Kidney (tissue), 14 donors: ENCODE measurements around the gene DUSP16. TPM values are rescaled to one million over a fixed set of nuclear protein-coding genes. Genes with fewer than 3 reads are reported as not detected.

Source experiments
- DNase-seq, 5 donors: peaks; one replicate each; pipeline ENCODE4 v3.0.0-alpha.2; 2013 to 2020
- FAIRE-seq: peaks from 2 replicates; lab custom pipeline; 2012; peaks lifted over from hg19 to GRCh38; lab: Jason Lieb, UNC
- H3K27ac ChIP-seq, 2 donors: one replicate each; pipeline ENCODE4 v1.7.0; 2013; ENCODE audit warnings: low read depth in 2 of 2, low read length in 2 of 2, inconsistent platforms in 1 of 2
- H3K27me3 ChIP-seq: one replicate; pipeline ENCODE4 v1.7.1; 2013; ENCODE audit warnings: low read length, inconsistent platforms; ENCODE audit not compliant: control insufficient read depth, insufficient read depth
- H3K36me3 ChIP-seq, 3 donors: one replicate each; pipeline versions ENCODE4 v1.7.0 to v1.7.1; 2013; ENCODE audit warnings: low read length in 3 of 3, control low read depth in 1 of 3, inconsistent platforms in 1 of 3; ENCODE audit not compliant: insufficient read depth in 3 of 3, control insufficient read depth in 2 of 3
- H3K4me1 ChIP-seq, 3 donors: one replicate each; pipeline versions ENCODE4 v1.7.0 to v1.7.1; 2013; ENCODE audit warnings: low read length in 3 of 3, inconsistent platforms in 1 of 3, low read depth in 1 of 3; ENCODE audit not compliant: control insufficient read depth in 2 of 3, insufficient read depth in 2 of 3
- H3K4me3 ChIP-seq, 3 donors: one replicate each; pipeline versions ENCODE4 v1.7.0 to v1.8.1; 2013; ENCODE audit warnings: low read length in 3 of 3, control low read depth in 1 of 3, inconsistent platforms in 1 of 3
- H3K9ac ChIP-seq, 3 donors: one replicate each; pipeline versions ENCODE4 v1.7.0 to v1.7.1; 2013; ENCODE audit warnings: low read length in 3 of 3, control low read depth in 1 of 3, inconsistent platforms in 1 of 3
- H3K9me3 ChIP-seq, 3 donors: one replicate each; pipeline versions ENCODE4 v1.7.0 to v1.7.1; 2013; ENCODE audit warnings: low read length in 3 of 3, control low read depth in 1 of 3, inconsistent platforms in 1 of 3; ENCODE audit not compliant: control insufficient read depth in 2 of 3, insufficient read depth in 1 of 3
- intact Hi-C: fragments of 100-400 bp; cut with DNase I; formaldehyde crosslinking; loops from one replicate; pipeline ENCODE4 v1.11.1; 2022
- polyA plus RNA-seq: library from polyadenylated mRNA; stranded (reverse); fragments of 350-450 nt; fragmentation: Illumina TruSeq; extraction: RNeasy Lipid Tissue Mini Kit (QIAGEN cat#74804); gene quantifications from one replicate; pipeline ENCODE4 v1.2.3, GENCODE V29; 2014; ENCODE audit warnings: low read depth, low replicate concordance; ENCODE audit not compliant: insufficient read depth
- total RNA-seq: library from RNA; stranded (reverse); fragmentation: NEBNext Ultra II Directional; extraction: Animal tissue kit (Norgen Biotek cat#: 25700); gene quantifications from one replicate; pipeline ENCODE4 v1.2.1, GENCODE V29; 2021
- TF ChIP-seq, protein P1 (sequence below): IDR thresholded peaks from 3 replicates; pipeline ENCODE4 v1.5.1; 2012; ENCODE audit warnings: mild to moderate bottlenecking, moderate library complexity, borderline replicate concordance; ENCODE audit not compliant: insufficient read depth; ENCODE audit errors: extremely low read depth
- donor health status: control.
- donor health status: control.
- donor health status: control.
- donor health status: control.
- donor health status: control.
- donor health status: DM: yes; HTN: yes; CAD: no.
- donor health status: Normal renal cell carcinoma (clear cell type).

Gene DUSP16
- total and polyA plus RNA-seq, 2 donors from 2014 or later: 6.6 to 27.4 TPM

DNA sequence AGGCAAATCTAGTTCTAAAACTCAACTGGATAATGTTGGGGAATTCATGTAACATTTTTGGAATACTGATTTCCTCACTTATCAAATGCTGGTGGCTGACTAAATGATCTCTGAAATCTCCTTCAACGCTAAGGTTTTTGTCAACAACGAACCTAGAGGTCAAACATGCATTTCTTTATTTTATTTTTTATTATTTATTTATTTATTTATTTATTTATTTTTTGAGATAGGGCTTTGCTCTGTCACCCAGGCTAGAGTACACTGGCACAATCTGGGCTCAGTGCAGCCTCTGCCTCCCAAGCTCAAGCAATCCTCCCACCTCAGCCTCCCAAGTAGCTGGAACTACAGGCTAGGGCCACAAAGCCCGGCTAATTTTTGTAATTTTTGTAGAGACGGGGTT is 64.5 kb downstream of the DUSP16 start:
- FAIRE-seq (no peak), DNase-seq (no peak)
- no peaks in the 10 kb centered on the region for H3K27me3 ChIP-seq
- TF ChIP-seq, protein P1, sequence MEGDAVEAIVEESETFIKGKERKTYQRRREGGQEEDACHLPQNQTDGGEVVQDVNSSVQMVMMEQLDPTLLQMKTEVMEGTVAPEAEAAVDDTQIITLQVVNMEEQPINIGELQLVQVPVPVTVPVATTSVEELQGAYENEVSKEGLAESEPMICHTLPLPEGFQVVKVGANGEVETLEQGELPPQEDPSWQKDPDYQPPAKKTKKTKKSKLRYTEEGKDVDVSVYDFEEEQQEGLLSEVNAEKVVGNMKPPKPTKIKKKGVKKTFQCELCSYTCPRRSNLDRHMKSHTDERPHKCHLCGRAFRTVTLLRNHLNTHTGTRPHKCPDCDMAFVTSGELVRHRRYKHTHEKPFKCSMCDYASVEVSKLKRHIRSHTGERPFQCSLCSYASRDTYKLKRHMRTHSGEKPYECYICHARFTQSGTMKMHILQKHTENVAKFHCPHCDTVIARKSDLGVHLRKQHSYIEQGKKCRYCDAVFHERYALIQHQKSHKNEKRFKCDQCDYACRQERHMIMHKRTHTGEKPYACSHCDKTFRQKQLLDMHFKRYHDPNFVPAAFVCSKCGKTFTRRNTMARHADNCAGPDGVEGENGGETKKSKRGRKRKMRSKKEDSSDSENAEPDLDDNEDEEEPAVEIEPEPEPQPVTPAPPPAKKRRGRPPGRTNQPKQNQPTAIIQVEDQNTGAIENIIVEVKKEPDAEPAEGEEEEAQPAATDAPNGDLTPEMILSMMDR: no peak
- no peak overlapping the region for H3K9ac ChIP-seq
- no peak overlapping the region for H3K27ac ChIP-seq
- H3K4me3 ChIP-seq: no peak overlapping the region
- no peaks in the 10 kb centered on the region for H3K9me3 ChIP-seq
- intact Hi-C loops: no loop called here
- H3K36me3 ChIP-seq: no peaks in the 10 kb centered on the region
- H3K4me1 ChIP-seq: no peaks in the 10 kb centered on the region

DNA sequence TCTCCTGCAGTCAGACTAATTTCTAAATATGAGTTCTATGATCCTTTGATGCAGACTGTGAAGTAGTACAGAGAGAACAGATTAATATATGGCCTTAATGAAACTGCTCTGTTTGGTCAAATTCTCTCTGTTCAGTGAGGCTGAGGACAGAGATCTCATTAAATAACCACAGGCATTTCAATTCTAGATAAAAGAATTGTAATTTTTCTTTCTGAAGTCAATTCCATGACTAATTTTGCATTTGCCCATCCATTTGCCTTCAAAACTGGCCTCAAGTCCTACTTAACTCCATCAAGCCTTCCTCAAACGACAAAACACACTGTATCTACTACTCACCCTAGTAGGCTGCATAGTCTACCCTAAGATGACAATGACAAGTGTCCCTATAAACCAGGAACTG is 67.1 kb downstream of the DUSP16 start:
- Histone ChIP-seq H3K27me3 (no peaks in the 10 kb centered on the region), H3K4me3 (no peak overlapping the region), H3K36me3 (no peaks in the 10 kb centered on the region), H3K27ac (no peak overlapping the region), H3K4me1 (no peaks in the 10 kb centered on the region), H3K9ac (no peak overlapping the region), H3K9me3 (no peaks in the 10 kb centered on the region)
- DNase-seq (no peak), FAIRE-seq (no peak)
- TF ChIP-seq, protein P1: no peak
- intact Hi-C loops: no loop called here

DNA sequence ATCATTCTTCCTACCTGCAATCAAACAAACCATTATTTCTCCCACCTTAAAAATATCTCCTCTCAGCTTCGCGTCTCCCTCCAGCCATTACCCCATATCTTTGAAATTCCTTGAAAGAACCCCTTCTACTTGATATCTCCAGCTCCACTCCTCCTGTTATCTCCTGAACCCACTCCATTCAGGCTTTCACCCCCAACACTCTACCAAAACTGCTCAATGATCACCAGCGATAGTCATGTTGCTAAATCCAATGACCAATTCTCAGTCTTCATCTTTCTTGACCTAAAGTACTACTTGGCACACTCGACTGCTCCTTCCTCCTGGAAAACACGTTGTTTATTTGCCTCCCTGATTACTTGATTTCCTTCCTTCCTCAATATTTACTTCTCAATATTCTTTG is 70.1 kb downstream of the DUSP16 start:
- TF ChIP-seq, protein P1: no peak
- no peaks in the 10 kb centered on the region for H3K4me1 ChIP-seq
- H3K27me3 ChIP-seq: no peaks in the 10 kb centered on the region
- H3K27ac ChIP-seq: no peak overlapping the region
- H3K36me3 ChIP-seq: no peaks in the 10 kb centered on the region
- DNase-seq (no peak), FAIRE-seq (no peak)
- no peak overlapping the region for H3K9ac ChIP-seq
- no peaks in the 10 kb centered on the region for H3K9me3 ChIP-seq
- no peak overlapping the region for H3K4me3 ChIP-seq
- intact Hi-C loops: no loop called here

DNA sequence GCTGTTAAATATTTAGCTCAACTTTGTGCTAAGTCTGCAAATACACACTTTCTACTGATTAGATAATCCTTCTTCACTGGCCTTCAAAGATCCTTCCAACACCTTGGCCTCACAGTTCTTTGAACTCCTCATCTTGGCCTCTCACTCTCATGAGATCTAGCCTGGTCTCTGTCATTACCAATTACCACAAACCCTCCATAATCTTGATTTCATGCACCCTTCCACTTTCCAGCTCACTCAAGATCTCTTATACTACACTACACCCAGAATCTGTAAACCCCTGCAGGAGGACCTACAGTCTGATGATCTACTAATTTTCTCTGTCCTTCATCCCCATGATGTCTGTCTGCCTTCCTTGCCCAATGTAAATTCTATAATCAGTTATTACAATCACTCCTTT is 71.1 kb downstream of the DUSP16 start:
- no peaks in the 10 kb centered on the region for H3K27me3 ChIP-seq
- no peak overlapping the region for H3K9ac ChIP-seq
- no peak overlapping the region for H3K4me3 ChIP-seq
- TF ChIP-seq, protein P1: no peak
- no peaks in the 10 kb centered on the region for H3K9me3 ChIP-seq
- DNase-seq (no peak), FAIRE-seq (no peak)
- intact Hi-C loops: no loop called here
- peaks cover 0 to 5% (median 0%) of the 10 kb centered on the region in 3 donors for H3K36me3 ChIP-seq
- no peaks in the 10 kb centered on the region for H3K4me1 ChIP-seq
- no peak overlapping the region for H3K27ac ChIP-seq
